A549 treated with CpdA at 1 μM for 4 hours (cell line): ENCODE results near the gene LMOD3. TPM values are rescaled to one million over a fixed set of nuclear protein-coding genes. Genes with fewer than 3 reads are reported as not detected.

Source experiments
- total RNA-seq: library from RNA; stranded (reverse); fragments of 200-300 nt; extraction: Qiagen RNA extraction; gene quantifications from 5 replicates; pipeline ENCODE4 v1.2.3, GENCODE V29; 2022; ENCODE audit warnings: low read depth

LMOD3 gene
- not detected in 5 replicates for total RNA-seq

DNA sequence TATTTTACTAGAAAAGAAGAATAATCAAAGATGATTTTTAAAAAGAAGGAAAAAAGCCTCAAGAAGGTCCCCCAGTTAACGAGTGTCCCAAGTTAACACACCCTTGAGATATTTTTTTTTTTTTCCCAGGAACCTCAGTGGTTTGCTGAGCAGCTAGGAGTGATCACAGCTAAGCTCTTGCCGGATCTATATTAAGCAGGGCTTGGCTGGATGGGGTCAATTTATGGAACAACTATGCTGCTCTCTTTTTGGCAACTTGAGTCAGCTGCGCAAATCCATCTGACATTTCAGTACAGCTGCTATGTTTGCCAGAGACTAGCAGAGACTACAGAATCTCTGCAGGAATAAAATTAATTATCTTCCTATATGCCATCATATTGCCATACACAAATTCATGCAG lies at the start of gene LMOD3:
Gene LMOD3 (minus strand): TSS at position 193 of the 400 bp plus-strand sequence. CDS start 209 bp downstream, outside the sequence.

GRCh38 chr3:69084326-69085167 lies 37.8 kb downstream of the LMOD3 start, which contains the start of gene ARL6IP5:
Gene ARL6IP5 (plus strand): TSS chr3:69084937. CDS start chr3:69085048, 111 bp downstream.

DNA sequence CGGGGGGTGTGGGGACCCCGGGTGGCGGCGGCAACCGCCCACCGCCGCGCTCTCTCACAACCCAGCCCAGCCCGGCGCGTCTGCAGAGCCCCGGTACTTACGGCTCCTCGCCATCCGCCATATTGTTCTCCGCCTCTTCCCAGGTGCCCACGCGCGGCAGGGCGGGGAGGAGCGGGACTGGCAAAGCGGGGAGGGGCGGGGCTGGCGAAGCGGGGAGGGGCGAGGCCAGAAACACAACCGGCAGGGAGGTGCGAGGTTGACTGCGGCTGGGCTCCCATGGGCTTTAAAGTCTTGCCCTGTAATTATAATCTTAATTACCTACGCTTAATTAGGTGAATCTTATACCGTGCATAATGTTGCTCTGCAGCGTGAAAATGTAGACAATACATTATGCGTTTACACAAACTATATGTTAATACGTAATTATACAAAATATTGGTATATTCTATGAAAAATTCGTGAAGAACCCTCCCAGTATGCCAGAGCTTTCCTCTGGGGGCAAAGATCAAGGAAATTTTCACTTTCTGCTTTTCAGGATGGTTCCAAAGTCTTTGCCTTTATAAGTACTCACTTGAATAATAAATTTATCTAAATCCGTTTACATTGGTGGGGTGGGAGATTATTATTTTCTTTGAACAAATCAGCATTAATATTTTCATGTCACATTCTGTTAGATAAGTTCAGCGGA lies 42.0 kb downstream of the LMOD3 start, which contains the start of gene UBA3:
Gene UBA3 (minus strand): TSS at position 133 of the 688 bp plus-strand sequence. CDS start 12 bp downstream, at position 121.

Other genes with a start within 250 kb of the LMOD3 start
- not detected in 5 replicates for gene TAFA4, start 190.0 kb downstream of the LMOD3 start, total RNA-seq
- gene EOGT, start 108.9 kb downstream of the LMOD3 start, total RNA-seq, result 9.9 to 12.8 TPM (median 11.3 TPM) in 5 replicates
- 11.0 to 17.5 TPM (median 14.7 TPM) in 5 replicates for gene TMF1, start 70.3 kb downstream of the LMOD3 start, total RNA-seq
- 23.1 to 32.7 TPM (median 24.4 TPM) in 5 replicates for gene UBA3, start 42.2 kb downstream of the LMOD3 start, total RNA-seq
- gene ARL6IP5, start 37.7 kb downstream of the LMOD3 start, total RNA-seq, result 76.3 to 102 TPM (median 84.8 TPM) in 5 replicates